ENCODE results near the gene CCDC91.

GRCh38 chr12:28278499-28278898 is 88.2 kb downstream of the CCDC91 start:
- TF ChIP-seq CREM (CRISPR knock-in tag; IDR thresholded peaks at IDR 0.05) (no peak), ZNF121 (CRISPR knock-in tag; IDR thresholded peaks at IDR 0.05) (no peak), MLX (CRISPR knock-in tag; IDR thresholded peaks at IDR 0.05) (no peak), ZNF512 (CRISPR knock-in tag; IDR thresholded peaks at IDR 0.05; ENCODE audit: borderline replicate concordance) (no peak), FOXP4 (CRISPR knock-in tag; IDR thresholded peaks at IDR 0.05) (no peak), CTCF (IDR thresholded peaks at IDR 0.05) (no peak), ZNF138 (CRISPR knock-in tag; conservative IDR thresholded peaks at IDR 0.05) (no peak)
